Measurements from ENCODE around the gene SGMS1. TPM values are rescaled to one million over a fixed set of nuclear protein-coding genes. Genes with fewer than 3 reads are reported as not detected.
"Not testable (repeated sequence)": the region's sequence is repeated elsewhere in the genome, so short reads cannot be mapped to it uniquely, and the experiment has no call there.

The SGMS1 gene
- total RNA-seq, 1 donor from 2014 or later, result 49.6 TPM

DNA sequence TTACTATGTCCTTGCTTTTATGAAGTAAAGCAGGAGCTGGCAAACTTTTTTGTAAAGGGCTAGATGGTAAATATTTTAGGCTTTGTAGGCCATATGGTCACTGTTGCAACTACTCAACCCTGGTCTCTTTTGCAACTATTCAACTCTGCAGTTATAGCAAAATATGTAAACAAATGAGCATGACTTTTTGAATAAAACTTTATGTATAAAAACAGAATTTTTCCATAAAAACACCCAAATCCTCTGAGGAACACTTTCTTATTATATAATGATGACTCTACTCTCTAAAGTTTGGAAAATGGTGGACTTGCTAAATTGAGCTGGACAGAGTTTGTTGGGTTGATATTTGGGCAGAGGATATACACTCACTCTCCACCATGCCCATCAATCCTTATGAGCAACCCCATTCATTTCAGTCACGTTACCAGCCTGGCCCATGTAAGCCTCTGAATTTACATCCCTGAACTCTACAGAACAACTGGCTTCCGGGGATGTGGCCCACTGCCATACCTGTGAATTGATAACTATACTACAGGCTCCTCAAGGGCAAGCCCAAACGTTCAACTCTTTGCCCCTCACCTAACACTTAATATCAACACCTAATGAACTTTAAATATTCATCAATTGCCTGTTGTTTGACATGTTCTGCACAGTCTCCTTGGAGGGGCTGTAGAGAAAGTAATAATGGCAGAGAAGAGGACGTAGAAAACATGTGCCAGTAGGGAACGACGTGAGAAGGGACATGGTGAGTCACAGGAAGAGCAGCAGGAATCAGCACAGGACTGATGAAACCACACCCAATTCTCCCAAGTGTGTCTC is 37.6 kb downstream of the SGMS1 start:
- no peak for DNase-seq (ENCODE audit: extremely low read depth, low read depth, low spot score)

GRCh38 chr10:50582766-50583762 is 40.7 kb downstream of the SGMS1 start:
- DNase-seq (ENCODE audit: extremely low read depth, low read depth, low spot score), result no peak

DNA sequence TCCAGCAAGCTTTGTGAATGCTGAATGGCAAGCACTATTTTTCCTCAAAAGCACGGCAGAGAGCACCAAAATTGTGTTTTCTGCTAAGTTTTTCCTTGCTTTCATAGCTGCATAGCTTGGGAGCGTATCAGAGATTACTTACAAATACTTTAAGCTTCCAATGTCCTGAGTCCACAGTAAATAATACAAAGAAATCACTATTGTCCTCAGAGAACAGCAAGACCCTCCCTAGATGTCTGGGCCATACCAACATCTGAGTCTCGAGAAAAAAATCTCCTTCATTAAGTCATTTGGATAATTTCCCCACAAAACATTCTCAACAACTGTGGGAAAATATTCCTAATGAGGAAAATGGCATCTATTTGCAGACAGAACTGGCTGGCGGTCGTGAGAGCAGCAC is 41.7 kb downstream of the SGMS1 start:
- no peak for DNase-seq (ENCODE audit: extremely low read depth, low read depth, low spot score)

DNA sequence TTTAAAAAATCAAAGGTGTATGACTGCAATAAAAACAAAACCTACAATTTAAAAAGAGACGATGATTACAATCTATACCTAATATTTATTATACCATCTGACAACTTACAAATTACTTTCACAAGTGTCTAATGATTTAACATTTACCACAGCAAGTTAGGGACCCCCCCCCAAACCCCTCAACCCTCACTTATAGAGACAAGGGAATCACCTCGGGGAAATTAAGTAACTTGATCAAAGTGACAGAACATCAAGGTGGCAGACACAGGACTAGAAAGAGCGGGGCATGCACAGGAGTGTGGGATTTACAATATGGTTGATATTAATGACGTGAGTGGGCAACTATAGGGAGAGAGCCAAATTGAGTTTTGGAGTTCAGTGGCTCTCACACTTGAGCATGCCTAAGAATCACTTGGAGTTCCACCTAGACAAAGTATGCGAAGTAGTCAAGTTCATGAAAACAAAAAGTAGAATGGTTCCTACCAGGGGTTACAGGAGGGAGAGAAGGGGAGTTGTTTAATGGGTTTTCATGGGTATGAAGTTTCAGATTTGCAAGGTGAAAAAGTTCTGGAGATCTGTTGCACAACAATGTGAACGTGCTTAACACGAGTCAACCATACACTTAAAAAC is 43.4 kb downstream of the SGMS1 start:
- no peak for DNase-seq (ENCODE audit: extremely low read depth, low read depth, low spot score)

GRCh38 chr10:50579491-50580261 is 44.1 kb downstream of the SGMS1 start:
- no peak for DNase-seq (ENCODE audit: extremely low read depth, low read depth, low spot score)

DNA sequence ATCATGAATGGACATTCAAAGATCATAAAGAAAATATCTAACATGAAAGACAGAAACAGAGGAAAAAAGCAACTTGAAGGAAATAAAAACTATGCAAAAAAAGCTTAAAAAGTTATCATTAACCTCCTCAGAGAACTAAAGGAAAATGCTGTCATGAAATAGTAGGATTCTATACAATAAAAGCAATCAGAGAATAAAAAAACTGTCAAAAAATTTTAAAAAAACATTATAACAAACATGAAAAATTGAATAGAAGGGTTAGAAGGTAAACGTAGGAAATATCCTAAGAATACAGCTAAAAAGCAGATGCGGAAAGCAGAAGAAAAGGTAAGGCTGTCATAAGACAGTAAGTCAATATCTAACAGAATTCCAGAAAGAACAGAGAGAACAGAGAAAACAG is 44.8 kb downstream of the SGMS1 start:
- no peak for DNase-seq (ENCODE audit: extremely low read depth, low read depth, low spot score)

- no peak for DNase-seq (ENCODE audit: extremely low read depth, low read depth, low spot score)
Measured at GRCh38 chr10:50577681-50578350, 45.9 kb downstream of the SGMS1 start.

- no peak for DNase-seq (ENCODE audit: extremely low read depth, low read depth, low spot score)
Measured at GRCh38 chr10:50577010-50577409, 46.7 kb downstream of the SGMS1 start.

GRCh38 chr10:50576245-50576815 is 47.4 kb downstream of the SGMS1 start:
- DNase-seq (ENCODE audit: extremely low read depth, low read depth, low spot score), result no peak

DNA sequence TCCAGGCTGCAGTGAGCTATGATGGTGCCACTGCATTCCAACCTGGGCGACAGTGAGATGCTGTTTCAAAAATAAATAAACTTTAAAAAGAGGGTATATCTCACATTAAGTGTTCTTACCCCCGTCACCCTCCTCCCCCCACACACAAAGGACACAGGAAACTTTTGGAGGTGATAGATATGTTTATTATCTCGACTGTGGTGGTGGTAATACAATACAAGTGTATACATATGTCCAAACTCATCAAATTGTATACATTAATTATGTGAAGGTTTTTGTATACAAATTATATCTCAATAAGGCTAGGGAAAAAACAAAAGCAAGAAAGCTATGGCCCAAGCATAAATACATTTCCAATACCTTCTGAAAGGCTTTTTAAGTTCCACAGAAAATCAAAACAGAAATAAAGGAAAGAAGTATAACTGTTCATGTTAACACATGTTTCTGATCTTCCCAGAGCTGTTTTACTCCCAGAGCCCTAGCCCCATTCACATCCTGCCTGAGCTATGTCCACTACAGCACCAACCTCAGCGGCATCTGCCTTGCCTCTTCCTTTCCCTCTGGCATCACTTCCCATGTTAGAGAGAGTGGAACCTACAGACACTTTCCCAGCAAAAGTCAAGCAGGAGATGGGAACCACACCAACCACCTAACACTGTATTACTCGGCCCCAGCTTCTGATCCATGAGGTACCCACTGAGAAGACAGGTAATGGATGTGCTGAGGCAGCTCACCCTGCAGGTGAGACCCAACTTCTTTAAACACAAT is 48.1 kb downstream of the SGMS1 start:
- DNase-seq (ENCODE audit: extremely low read depth, low read depth, low spot score), result no peak

- DNase-seq (ENCODE audit: extremely low read depth, low read depth, low spot score), result no peak
Measured at GRCh38 chr10:50574931-50575330, 48.8 kb downstream of the SGMS1 start.

GRCh38 chr10:50574305-50574704 is 49.5 kb downstream of the SGMS1 start:
- no peak for DNase-seq (ENCODE audit: extremely low read depth, low read depth, low spot score)

DNA sequence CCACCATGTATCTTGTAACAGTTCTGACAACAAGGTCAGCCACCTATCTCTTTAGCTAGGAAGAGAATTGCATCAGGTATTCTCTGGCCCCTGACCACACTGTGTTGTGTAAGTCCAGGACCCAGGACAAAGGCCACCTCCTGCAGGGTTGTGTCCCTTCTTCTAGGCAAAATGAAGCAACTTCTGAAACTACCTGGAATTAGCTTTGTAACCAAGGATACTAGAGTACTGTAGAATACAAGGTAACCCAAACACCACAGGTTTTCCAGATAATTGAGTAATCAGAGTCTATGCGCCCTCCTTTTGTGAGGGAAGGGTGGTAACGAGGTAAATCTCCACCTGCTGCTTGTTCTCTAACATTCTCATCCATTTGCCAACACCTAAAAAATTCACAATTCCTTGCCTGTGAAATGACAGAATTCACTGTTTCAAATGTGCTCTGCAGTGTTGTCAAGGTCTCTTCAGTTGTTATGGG is 51.7 kb downstream of the SGMS1 start:
- DNase-seq (ENCODE audit: extremely low read depth, low read depth, low spot score), result no peak

DNA sequence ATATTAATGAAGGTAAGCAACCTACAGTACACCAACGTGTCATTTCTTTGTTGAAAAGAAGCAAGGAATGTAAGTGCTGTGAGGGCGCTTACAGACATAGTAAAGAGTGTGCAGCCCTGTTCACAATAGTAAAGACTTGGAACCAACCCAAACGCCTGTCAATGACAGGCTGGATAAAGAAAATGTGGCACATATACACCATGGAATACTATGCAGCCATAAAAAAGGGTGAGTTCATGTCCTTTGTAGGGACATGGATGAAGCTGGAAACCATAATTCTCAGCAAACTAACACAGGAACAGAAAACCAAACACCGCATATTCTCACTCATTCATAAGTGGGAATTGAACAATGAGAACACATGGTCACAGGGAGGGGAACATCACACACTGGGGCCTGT is 55.0 kb downstream of the SGMS1 start:
- DNase-seq (ENCODE audit: extremely low read depth, low read depth, low spot score), result not testable (repeated sequence)

DNA sequence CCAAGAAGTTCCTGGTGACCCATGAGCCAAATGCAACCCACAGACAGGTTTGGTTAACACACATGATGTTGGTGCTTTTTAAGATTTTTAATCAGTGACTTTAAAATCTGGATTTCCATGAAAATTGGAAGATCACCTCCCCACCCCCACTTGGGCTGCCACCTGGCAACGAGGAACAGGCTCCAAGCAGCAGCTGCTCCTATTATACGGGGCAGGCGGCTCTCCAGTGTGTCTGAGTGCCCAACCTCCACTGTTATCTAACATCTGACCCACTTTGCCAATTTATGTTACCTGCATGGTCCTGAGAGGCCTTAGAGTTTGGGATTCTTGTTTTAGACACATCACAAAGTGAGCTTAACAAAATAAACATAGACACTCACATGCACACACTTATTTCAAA is 56.4 kb downstream of the SGMS1 start:
- DNase-seq (ENCODE audit: extremely low read depth, low read depth, low spot score), result no peak

- DNase-seq (ENCODE audit: extremely low read depth, low read depth, low spot score), result no peak
Measured at GRCh38 chr10:50566150-50566549, 57.6 kb downstream of the SGMS1 start.

GRCh38 chr10:50565301-50566083 is 58.3 kb downstream of the SGMS1 start:
- DNase-seq (ENCODE audit: extremely low read depth, low read depth, low spot score), result no peak

- no peak for DNase-seq (ENCODE audit: extremely low read depth, low read depth, low spot score)
Measured at GRCh38 chr10:50563906-50564305, 59.9 kb downstream of the SGMS1 start.

Measured in glomerular endothelial cell (primary cell).